ENCODE data around the gene KHDC1L. TPM values are rescaled to one million over a fixed set of nuclear protein-coding genes. Genes with fewer than 3 reads are reported as not detected.
"Not testable (repeated sequence)": the region's sequence is repeated elsewhere in the genome, so short reads cannot be mapped to it uniquely, and the experiment has no call there.

The KHDC1L gene
- not detected for total RNA-seq

- no peaks in the 10 kb centered on the region for H3K4me1 ChIP-seq (ENCODE audit: control insufficient read depth in 3 of 3, insufficient read depth in 3 of 3, low read length in 3 of 3)
- H3K4me3 ChIP-seq (ENCODE audit: low read length in 3 of 3) = no peak within 1 kb of the TSS
- H3K9me3 ChIP-seq (ENCODE audit: control insufficient read depth in 3 of 3, low read length in 3 of 3) = no peaks in the 10 kb centered on the region
- H3K9ac ChIP-seq (ENCODE audit: low read depth in 1 of 3, low read length in 3 of 3) = no peak within 1 kb of the TSS
- no peak within 1 kb of the TSS for H3K27ac ChIP-seq (ENCODE audit: low read depth, low read length)
- no peaks in the 10 kb centered on the region for H3K36me3 ChIP-seq (ENCODE audit: control insufficient read depth in 3 of 3, insufficient read depth in 3 of 3, low read length in 3 of 3)
- no peaks in the 10 kb centered on the region for H3K27me3 ChIP-seq (ENCODE audit: control insufficient read depth in 3 of 3, insufficient read depth in 3 of 3, low read length in 3 of 3)
These were observed at the start of gene KHDC1L for GRCh38 chr6:73225396-73225795. Gene KHDC1L (minus strand): TSS chr6:73225496. CDS start chr6:73225408, 88 bp downstream.

GRCh38 chr6:73269296-73269695 lies 44.0 kb upstream of the KHDC1L start:
- H3K9ac ChIP-seq (ENCODE audit: low read depth in 1 of 3, low read length in 3 of 3); H3K4me1 ChIP-seq (ENCODE audit: control insufficient read depth in 3 of 3, insufficient read depth in 3 of 3, low read length in 3 of 3); H3K4me3 ChIP-seq (ENCODE audit: low read length in 3 of 3); H3K9me3 ChIP-seq (ENCODE audit: control insufficient read depth in 3 of 3, low read length in 3 of 3); H3K27me3 ChIP-seq (ENCODE audit: control insufficient read depth in 3 of 3, insufficient read depth in 3 of 3, low read length in 3 of 3); H3K27ac ChIP-seq (ENCODE audit: low read depth, low read length); H3K36me3 ChIP-seq (ENCODE audit: control insufficient read depth in 3 of 3, insufficient read depth in 3 of 3, low read length in 3 of 3): not testable (repeated sequence)

GRCh38 chr6:73268896-73269295 lies 43.6 kb upstream of the KHDC1L start:
- H3K27ac ChIP-seq (ENCODE audit: low read depth, low read length); H3K9ac ChIP-seq (ENCODE audit: low read depth in 1 of 3, low read length in 3 of 3); H3K9me3 ChIP-seq (ENCODE audit: control insufficient read depth in 3 of 3, low read length in 3 of 3); H3K4me3 ChIP-seq (ENCODE audit: low read length in 3 of 3); H3K27me3 ChIP-seq (ENCODE audit: control insufficient read depth in 3 of 3, insufficient read depth in 3 of 3, low read length in 3 of 3); H3K36me3 ChIP-seq (ENCODE audit: control insufficient read depth in 3 of 3, insufficient read depth in 3 of 3, low read length in 3 of 3); H3K4me1 ChIP-seq (ENCODE audit: control insufficient read depth in 3 of 3, insufficient read depth in 3 of 3, low read length in 3 of 3): not testable (repeated sequence)

- Histone ChIP-seq H3K27me3 (ENCODE audit: control insufficient read depth in 3 of 3, insufficient read depth in 3 of 3, low read length in 3 of 3) (no peaks in the 10 kb centered on the region), H3K9me3 (ENCODE audit: control insufficient read depth in 3 of 3, low read length in 3 of 3) (no peaks in the 10 kb centered on the region), H3K27ac (ENCODE audit: low read depth, low read length) (no peak overlapping the region), H3K4me3 (ENCODE audit: low read length in 3 of 3) (no peak overlapping the region), H3K9ac (ENCODE audit: low read depth in 1 of 3, low read length in 3 of 3) (no peak overlapping the region), H3K36me3 (ENCODE audit: control insufficient read depth in 3 of 3, insufficient read depth in 3 of 3, low read length in 3 of 3) (no peaks in the 10 kb centered on the region), H3K4me1 (ENCODE audit: control insufficient read depth in 3 of 3, insufficient read depth in 3 of 3, low read length in 3 of 3) (peaks cover 2 to 11% (median 6%) of the 10 kb centered on the region in 3 donors)
These were observed 39.1 kb upstream of the KHDC1L start for GRCh38 chr6:73264446-73264845.

GRCh38 chr6:73263570-73263909 lies 38.2 kb upstream of the KHDC1L start:
- peaks cover 2 to 11% (median 6%) of the 10 kb centered on the region in 3 donors for H3K4me1 ChIP-seq (ENCODE audit: control insufficient read depth in 3 of 3, insufficient read depth in 3 of 3, low read length in 3 of 3)
- peak overlapping the region; percentile 71 to 82 (median 74) for H3K9ac ChIP-seq (ENCODE audit: low read depth in 1 of 3, low read length in 3 of 3)
- no peaks in the 10 kb centered on the region for H3K9me3 ChIP-seq (ENCODE audit: control insufficient read depth in 3 of 3, low read length in 3 of 3)
- no peaks in the 10 kb centered on the region for H3K36me3 ChIP-seq (ENCODE audit: control insufficient read depth in 3 of 3, insufficient read depth in 3 of 3, low read length in 3 of 3)
- no peak overlapping the region for H3K27ac ChIP-seq (ENCODE audit: low read depth, low read length)
- no peaks in the 10 kb centered on the region for H3K27me3 ChIP-seq (ENCODE audit: control insufficient read depth in 3 of 3, insufficient read depth in 3 of 3, low read length in 3 of 3)
- peak overlapping the region; percentile 84 to 87 (median 85) for H3K4me3 ChIP-seq (ENCODE audit: low read length in 3 of 3)

GRCh38 chr6:73262671-73263569 lies 37.6 kb upstream of the KHDC1L start, which contains the start of gene KHDC1:
Gene KHDC1 (minus strand): TSS chr6:73263196. CDS start chr6:73242517, 20,679 bp downstream.
- Histone ChIP-seq H3K4me3 (ENCODE audit: low read length in 3 of 3) (peak within 1 kb of the TSS; percentile 84 to 89 (median 87)), H3K36me3 (ENCODE audit: control insufficient read depth in 3 of 3, insufficient read depth in 3 of 3, low read length in 3 of 3) (no peaks in the 10 kb centered on the region), H3K27ac (ENCODE audit: low read depth, low read length) (no peak within 1 kb of the TSS), H3K9ac (ENCODE audit: low read depth in 1 of 3, low read length in 3 of 3) (peak within 1 kb of the TSS; percentile 71 to 82 (median 74)), H3K4me1 (ENCODE audit: control insufficient read depth in 3 of 3, insufficient read depth in 3 of 3, low read length in 3 of 3) (peaks cover 2 to 11% (median 6%) of the 10 kb centered on the region in 3 donors), H3K9me3 (ENCODE audit: control insufficient read depth in 3 of 3, low read length in 3 of 3) (no peaks in the 10 kb centered on the region), H3K27me3 (ENCODE audit: control insufficient read depth in 3 of 3, insufficient read depth in 3 of 3, low read length in 3 of 3) (no peaks in the 10 kb centered on the region)

- Histone ChIP-seq H3K36me3 (ENCODE audit: control insufficient read depth in 3 of 3, insufficient read depth in 3 of 3, low read length in 3 of 3) (no peaks in the 10 kb centered on the region), H3K27ac (ENCODE audit: low read depth, low read length) (no peak overlapping the region), H3K4me1 (ENCODE audit: control insufficient read depth in 3 of 3, insufficient read depth in 3 of 3, low read length in 3 of 3) (peaks cover 2 to 7% (median 6%) of the 10 kb centered on the region in 3 donors), H3K9me3 (ENCODE audit: control insufficient read depth in 3 of 3, low read length in 3 of 3) (no peaks in the 10 kb centered on the region), H3K27me3 (ENCODE audit: control insufficient read depth in 3 of 3, insufficient read depth in 3 of 3, low read length in 3 of 3) (no peaks in the 10 kb centered on the region), H3K4me3 (ENCODE audit: low read length in 3 of 3) (no peak overlapping the region), H3K9ac (ENCODE audit: low read depth in 1 of 3, low read length in 3 of 3) (no peak overlapping the region)
These were observed 33.4 kb upstream of the KHDC1L start for GRCh38 chr6:73258721-73259120.

GRCh38 chr6:73254323-73254722 lies 29.0 kb upstream of the KHDC1L start:
- not testable (repeated sequence) for H3K36me3 ChIP-seq (ENCODE audit: control insufficient read depth in 3 of 3, insufficient read depth in 3 of 3, low read length in 3 of 3); H3K4me1 ChIP-seq (ENCODE audit: control insufficient read depth in 3 of 3, insufficient read depth in 3 of 3, low read length in 3 of 3); H3K27me3 ChIP-seq (ENCODE audit: control insufficient read depth in 3 of 3, insufficient read depth in 3 of 3, low read length in 3 of 3); H3K4me3 ChIP-seq (ENCODE audit: low read length in 3 of 3); H3K9me3 ChIP-seq (ENCODE audit: control insufficient read depth in 3 of 3, low read length in 3 of 3); H3K9ac ChIP-seq (ENCODE audit: low read depth in 1 of 3, low read length in 3 of 3); H3K27ac ChIP-seq (ENCODE audit: low read depth, low read length)

GRCh38 chr6:73252703-73253102 lies 27.4 kb upstream of the KHDC1L start:
- H3K9ac ChIP-seq (ENCODE audit: low read depth in 1 of 3, low read length in 3 of 3) = no peak overlapping the region
- H3K27ac ChIP-seq (ENCODE audit: low read depth, low read length) = no peak overlapping the region
- H3K4me1 ChIP-seq (ENCODE audit: control insufficient read depth in 3 of 3, insufficient read depth in 3 of 3, low read length in 3 of 3) = no peaks in the 10 kb centered on the region
- no peaks in the 10 kb centered on the region for H3K9me3 ChIP-seq (ENCODE audit: control insufficient read depth in 3 of 3, low read length in 3 of 3)
- H3K27me3 ChIP-seq (ENCODE audit: control insufficient read depth in 3 of 3, insufficient read depth in 3 of 3, low read length in 3 of 3) = no peaks in the 10 kb centered on the region
- H3K36me3 ChIP-seq (ENCODE audit: control insufficient read depth in 3 of 3, insufficient read depth in 3 of 3, low read length in 3 of 3) = no peaks in the 10 kb centered on the region
- H3K4me3 ChIP-seq (ENCODE audit: low read length in 3 of 3) = no peak overlapping the region

GRCh38 chr6:73250016-73250415 lies 24.7 kb upstream of the KHDC1L start:
- no peaks in the 10 kb centered on the region for H3K4me1 ChIP-seq (ENCODE audit: control insufficient read depth in 3 of 3, insufficient read depth in 3 of 3, low read length in 3 of 3)
- no peaks in the 10 kb centered on the region for H3K27me3 ChIP-seq (ENCODE audit: control insufficient read depth in 3 of 3, insufficient read depth in 3 of 3, low read length in 3 of 3)
- no peaks in the 10 kb centered on the region for H3K9me3 ChIP-seq (ENCODE audit: control insufficient read depth in 3 of 3, low read length in 3 of 3)
- no peak overlapping the region for H3K4me3 ChIP-seq (ENCODE audit: low read length in 3 of 3)
- no peak overlapping the region for H3K27ac ChIP-seq (ENCODE audit: low read depth, low read length)
- no peak overlapping the region for H3K9ac ChIP-seq (ENCODE audit: low read depth in 1 of 3, low read length in 3 of 3)
- no peaks in the 10 kb centered on the region for H3K36me3 ChIP-seq (ENCODE audit: control insufficient read depth in 3 of 3, insufficient read depth in 3 of 3, low read length in 3 of 3)
